GM23338 (cell line): Measurements from ENCODE around the gene WDR45B. TPM values are rescaled to one million over a fixed set of nuclear protein-coding genes. Genes with fewer than 3 reads are reported as not detected.

Experiments used
- ATAC-seq: fragments of 200-7000 bp; cut with Tn5 transposase; 3 replicates; pipeline ENCODE4 v1.9.1; 2020
- DNase-seq: peaks from one replicate; pipeline ENCODE4 v3.0.0-alpha.2; 2015; ENCODE audit warnings: low spot score
- H2AFZ ChIP-seq: fragments of 200-600 bp; sonication (generic); 2 replicates; pipeline ENCODE4 v1.8.0; 2016; ENCODE audit warnings: antibody characterized with exemption, mild to moderate bottlenecking, moderate library complexity
- H3F3A ChIP-seq: fragments of 200-600 bp; sonication (generic); replicated peaks from 2 replicates; pipeline ENCODE4 v1.8.0; 2017; ENCODE audit warnings: antibody characterized with exemption, mixed run types, low read depth
- H3K27ac ChIP-seq: fragments of 200-600 bp; sonication (generic); 2 replicates; pipeline ENCODE4 v1.6.1; 2016; ENCODE audit warnings: low read depth
- H3K27me3 ChIP-seq: fragments of 200-600 bp; sonication (generic); 2 replicates; pipeline ENCODE4 v1.8.0; 2016; ENCODE audit warnings: mild to moderate bottlenecking, mixed run types, moderate library complexity; ENCODE audit not compliant: insufficient read depth
- H3K36me3 ChIP-seq: fragments of 200-600 bp; sonication (generic); 2 replicates; pipeline ENCODE4 v1.8.0; 2016; ENCODE audit warnings: mild to moderate bottlenecking; ENCODE audit not compliant: insufficient read depth
- H3K4me1 ChIP-seq: fragments of 200-600 bp; sonication (generic); 2 replicates; pipeline ENCODE4 v1.8.0; 2016; ENCODE audit warnings: mild to moderate bottlenecking, moderate library complexity; ENCODE audit not compliant: insufficient read depth
- H3K4me2 ChIP-seq: fragments of 200-600 bp; sonication (generic); 2 replicates; pipeline ENCODE4 v1.7.1; 2017; ENCODE audit warnings: mixed run types
- H3K4me3 ChIP-seq: fragments of 200-600 bp; sonication (generic); 2 replicates; pipeline ENCODE4 v1.6.1; 2016; ENCODE audit warnings: mixed run types
- H3K79me2 ChIP-seq: fragments of 200-600 bp; sonication (generic); replicated peaks from 2 replicates; pipeline ENCODE4 v1.8.0; 2017; ENCODE audit warnings: mild to moderate bottlenecking; ENCODE audit not compliant: insufficient read depth
- H3K9me2 ChIP-seq: fragments of 200-600 bp; sonication (generic); 2 replicates; pipeline ENCODE4 v1.8.0; 2017; ENCODE audit not compliant: insufficient read depth
- H4K20me1 ChIP-seq: fragments of 200-600 bp; sonication (generic); replicated peaks from 2 replicates; pipeline ENCODE4 v1.8.0; 2017; ENCODE audit warnings: mild to moderate bottlenecking; ENCODE audit not compliant: insufficient read depth
- H3K27ac Mint-ChIP-seq: 2 replicates; pipeline ENCODE4 v1.8.0; 2020; ENCODE audit warnings: inconsistent platforms, mild to moderate bottlenecking, moderate library complexity, mixed read lengths
- H3K27me3 Mint-ChIP-seq: 3 replicates; pipeline ENCODE4 v1.8.0; 2022; ENCODE audit warnings: low read depth, mild to moderate bottlenecking, moderate library complexity, mixed read lengths, inconsistent platforms; ENCODE audit not compliant: insufficient read depth, poor library complexity
- H3K36me3 Mint-ChIP-seq: 3 replicates; pipeline ENCODE4 v1.8.0; 2021; ENCODE audit warnings: low read depth, mild to moderate bottlenecking, inconsistent platforms, moderate library complexity, mixed read lengths
- H3K4me1 Mint-ChIP-seq: 3 replicates; pipeline ENCODE4 v1.8.0; 2020; ENCODE audit warnings: mild to moderate bottlenecking, inconsistent platforms, mixed read lengths
- H3K4me3 Mint-ChIP-seq: 3 replicates; pipeline ENCODE4 v1.8.0; 2021; ENCODE audit warnings: moderate library complexity, mild to moderate bottlenecking, inconsistent platforms, mixed read lengths
- H3K9me3 Mint-ChIP-seq: 3 replicates; pipeline ENCODE4 v1.8.0; 2020; ENCODE audit warnings: moderate library complexity, mild to moderate bottlenecking, inconsistent platforms, mixed read lengths
- CREB1 ChIP-seq: fragments of 250-450 bp; sonication (Bioruptor Pico); IDR thresholded peaks from 2 replicates; pipeline ENCODE4 v1.5.0; 2020; ENCODE audit warnings: low read depth, mild to moderate bottlenecking, moderate library complexity
- EZH2 ChIP-seq: fragments of 200-600 bp; sonication (generic); IDR thresholded peaks from one replicate; pipeline ENCODE4 v1.8.0; 2017; ENCODE audit warnings: antibody characterized with exemption, mild to moderate bottlenecking, low read depth; ENCODE audit not compliant: unreplicated experiment
- EZH2phosphoT487 ChIP-seq: fragments of 200-600 bp; sonication (generic); IDR thresholded peaks from one replicate; pipeline ENCODE4 v1.8.1; 2018; ENCODE audit warnings: antibody characterized with exemption; ENCODE audit not compliant: unreplicated experiment
- JUNB ChIP-seq: IDR thresholded peaks from one replicate; pipeline ENCODE4 v1.6.1; 2016; ENCODE audit warnings: antibody characterized with exemption; ENCODE audit not compliant: unreplicated experiment
- NANOG ChIP-seq: IDR thresholded peaks from 2 replicates; pipeline ENCODE4 v1.6.1; 2016; ENCODE audit warnings: antibody characterized with exemption, borderline replicate concordance
- POLR2AphosphoS5 ChIP-seq: IDR thresholded peaks from 2 replicates; pipeline ENCODE4 v1.6.1; 2016; ENCODE audit warnings: antibody characterized with exemption, low read depth
- STAT1 ChIP-seq: IDR thresholded peaks from one replicate; pipeline ENCODE4 v1.6.1; 2016; ENCODE audit warnings: antibody characterized with exemption; ENCODE audit not compliant: unreplicated experiment
- ZNF114 ChIP-seq: fragments of 250-450 bp; sonication (Bioruptor Pico); IDR thresholded peaks from 2 replicates; pipeline ENCODE4 v1.5.0; 2020; ENCODE audit warnings: mild to moderate bottlenecking, moderate library complexity
- ZNF331 ChIP-seq: fragments of 250-450 bp; sonication (Bioruptor Pico); IDR thresholded peaks from 2 replicates; pipeline ENCODE4 v1.5.0; 2020; ENCODE audit warnings: low read depth, mild to moderate bottlenecking, moderate library complexity
- polyA plus RNA-seq: library from polyadenylated mRNA; unstranded; fragments of >200 nt; fragmentation: Nextera tagmentation; extraction: Ambion mirVana; gene quantifications from 2 replicates; pipeline ENCODE4 v1.2.1, GENCODE V29; 2016
- total RNA-seq: library from RNA; depleted of rRNA; stranded (reverse); fragments of >200 nt; shearing (Covaris generic); gene quantifications from 2 replicates; pipeline ENCODE4 v1.2.3, GENCODE V29; 2014
- TF ChIP-seq, protein P1 (sequence below): IDR thresholded peaks from 2 replicates; pipeline ENCODE4 v1.6.1; 2016; ENCODE audit warnings: antibody characterized with exemption
- TF ChIP-seq, protein P2 (sequence below): IDR thresholded peaks from one replicate; pipeline ENCODE4 v1.6.1; 2018; ENCODE audit warnings: antibody characterized with exemption; ENCODE audit not compliant: unreplicated experiment
- TF ChIP-seq, protein P3 (sequence below), 2 experiments: fragments of 200-600 bp in 1 of 2; sonication (generic) in 1 of 2; conservative IDR thresholded peaks; 2 replicates each; pipeline versions ENCODE4 v1.5.1 to v1.6.1; 2016 to 2017; ENCODE audit warnings: antibody characterized with exemption in 2 of 2, low read depth in 2 of 2, mild to moderate bottlenecking in 2 of 2, moderate library complexity in 1 of 2

The WDR45B gene
- total and polyA plus RNA-seq, 2 experiments from 2014 or later, result 69.4 to 96.4 TPM

DNA sequence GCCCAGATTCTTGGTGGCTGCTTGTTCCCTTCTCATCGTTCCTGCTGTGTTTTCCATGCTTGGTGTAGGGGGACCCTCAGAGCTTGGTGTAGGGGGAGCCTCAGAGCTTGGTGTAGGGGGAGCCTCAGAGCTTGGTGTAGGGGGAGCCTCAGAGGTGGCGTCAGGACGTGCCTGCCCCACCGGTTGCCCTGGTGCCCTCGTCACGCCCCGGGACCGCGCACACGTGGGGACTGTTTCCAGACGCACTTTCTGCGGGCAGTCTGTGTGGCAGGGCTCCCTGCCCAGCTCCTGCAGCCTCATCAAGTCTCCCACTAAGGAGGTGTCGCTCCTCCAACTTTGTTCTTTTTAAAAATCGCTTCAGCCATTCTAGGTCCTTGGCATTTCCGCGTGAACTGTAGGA, 51.9 kb downstream of the WDR45B start (continued):
- no peak for TF ChIP-seq ZNF331
- TF ChIP-seq ZNF114 (CRISPR knock-in tag), result no peak
- no peak for TF ChIP-seq NANOG
- no peak for TF ChIP-seq STAT1
- TF ChIP-seq, protein P1, sequence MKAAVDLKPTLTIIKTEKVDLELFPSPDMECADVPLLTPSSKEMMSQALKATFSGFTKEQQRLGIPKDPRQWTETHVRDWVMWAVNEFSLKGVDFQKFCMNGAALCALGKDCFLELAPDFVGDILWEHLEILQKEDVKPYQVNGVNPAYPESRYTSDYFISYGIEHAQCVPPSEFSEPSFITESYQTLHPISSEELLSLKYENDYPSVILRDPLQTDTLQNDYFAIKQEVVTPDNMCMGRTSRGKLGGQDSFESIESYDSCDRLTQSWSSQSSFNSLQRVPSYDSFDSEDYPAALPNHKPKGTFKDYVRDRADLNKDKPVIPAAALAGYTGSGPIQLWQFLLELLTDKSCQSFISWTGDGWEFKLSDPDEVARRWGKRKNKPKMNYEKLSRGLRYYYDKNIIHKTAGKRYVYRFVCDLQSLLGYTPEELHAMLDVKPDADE, result no peak
- no peak for TF ChIP-seq EZH2phosphoT487
- TF ChIP-seq JUNB, result no peak
- no peak for TF ChIP-seq EZH2
- no peak for TF ChIP-seq POLR2AphosphoS5
- TF ChIP-seq, protein P2, sequence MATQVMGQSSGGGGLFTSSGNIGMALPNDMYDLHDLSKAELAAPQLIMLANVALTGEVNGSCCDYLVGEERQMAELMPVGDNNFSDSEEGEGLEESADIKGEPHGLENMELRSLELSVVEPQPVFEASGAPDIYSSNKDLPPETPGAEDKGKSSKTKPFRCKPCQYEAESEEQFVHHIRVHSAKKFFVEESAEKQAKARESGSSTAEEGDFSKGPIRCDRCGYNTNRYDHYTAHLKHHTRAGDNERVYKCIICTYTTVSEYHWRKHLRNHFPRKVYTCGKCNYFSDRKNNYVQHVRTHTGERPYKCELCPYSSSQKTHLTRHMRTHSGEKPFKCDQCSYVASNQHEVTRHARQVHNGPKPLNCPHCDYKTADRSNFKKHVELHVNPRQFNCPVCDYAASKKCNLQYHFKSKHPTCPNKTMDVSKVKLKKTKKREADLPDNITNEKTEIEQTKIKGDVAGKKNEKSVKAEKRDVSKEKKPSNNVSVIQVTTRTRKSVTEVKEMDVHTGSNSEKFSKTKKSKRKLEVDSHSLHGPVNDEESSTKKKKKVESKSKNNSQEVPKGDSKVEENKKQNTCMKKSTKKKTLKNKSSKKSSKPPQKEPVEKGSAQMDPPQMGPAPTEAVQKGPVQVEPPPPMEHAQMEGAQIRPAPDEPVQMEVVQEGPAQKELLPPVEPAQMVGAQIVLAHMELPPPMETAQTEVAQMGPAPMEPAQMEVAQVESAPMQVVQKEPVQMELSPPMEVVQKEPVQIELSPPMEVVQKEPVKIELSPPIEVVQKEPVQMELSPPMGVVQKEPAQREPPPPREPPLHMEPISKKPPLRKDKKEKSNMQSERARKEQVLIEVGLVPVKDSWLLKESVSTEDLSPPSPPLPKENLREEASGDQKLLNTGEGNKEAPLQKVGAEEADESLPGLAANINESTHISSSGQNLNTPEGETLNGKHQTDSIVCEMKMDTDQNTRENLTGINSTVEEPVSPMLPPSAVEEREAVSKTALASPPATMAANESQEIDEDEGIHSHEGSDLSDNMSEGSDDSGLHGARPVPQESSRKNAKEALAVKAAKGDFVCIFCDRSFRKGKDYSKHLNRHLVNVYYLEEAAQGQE, result no peak
- TF ChIP-seq, protein P3, sequence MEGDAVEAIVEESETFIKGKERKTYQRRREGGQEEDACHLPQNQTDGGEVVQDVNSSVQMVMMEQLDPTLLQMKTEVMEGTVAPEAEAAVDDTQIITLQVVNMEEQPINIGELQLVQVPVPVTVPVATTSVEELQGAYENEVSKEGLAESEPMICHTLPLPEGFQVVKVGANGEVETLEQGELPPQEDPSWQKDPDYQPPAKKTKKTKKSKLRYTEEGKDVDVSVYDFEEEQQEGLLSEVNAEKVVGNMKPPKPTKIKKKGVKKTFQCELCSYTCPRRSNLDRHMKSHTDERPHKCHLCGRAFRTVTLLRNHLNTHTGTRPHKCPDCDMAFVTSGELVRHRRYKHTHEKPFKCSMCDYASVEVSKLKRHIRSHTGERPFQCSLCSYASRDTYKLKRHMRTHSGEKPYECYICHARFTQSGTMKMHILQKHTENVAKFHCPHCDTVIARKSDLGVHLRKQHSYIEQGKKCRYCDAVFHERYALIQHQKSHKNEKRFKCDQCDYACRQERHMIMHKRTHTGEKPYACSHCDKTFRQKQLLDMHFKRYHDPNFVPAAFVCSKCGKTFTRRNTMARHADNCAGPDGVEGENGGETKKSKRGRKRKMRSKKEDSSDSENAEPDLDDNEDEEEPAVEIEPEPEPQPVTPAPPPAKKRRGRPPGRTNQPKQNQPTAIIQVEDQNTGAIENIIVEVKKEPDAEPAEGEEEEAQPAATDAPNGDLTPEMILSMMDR (conservative IDR thresholded peaks at IDR 0.05; ENCODE audit: low read depth in 2 of 2), result no peak
- TF ChIP-seq CREB1 (CRISPR knock-in tag), result no peak

DNA sequence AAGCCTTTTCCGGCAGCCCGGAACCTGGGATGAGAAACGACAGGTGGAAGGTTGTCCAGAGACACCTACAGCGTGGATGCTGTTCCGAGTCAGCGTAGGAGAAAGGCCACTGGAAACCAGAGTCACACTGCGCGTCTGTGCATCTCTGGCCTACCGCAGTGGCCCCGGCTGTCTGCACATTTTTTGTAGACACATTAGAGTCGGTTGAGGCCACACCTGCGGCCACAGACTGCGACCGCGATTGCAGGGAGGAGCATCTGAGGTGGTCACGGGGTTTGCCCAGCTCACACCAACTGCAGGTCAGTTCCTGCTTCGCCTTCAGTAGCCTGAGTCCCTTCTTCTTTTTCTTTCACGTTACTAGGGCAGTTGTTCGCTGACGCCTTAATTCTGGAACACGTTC, 52.4 kb downstream of the WDR45B start:
- Histone ChIP-seq H2AFZ (no peak overlapping the region), H3K27me3 (no peaks in the 10 kb centered on the region), H3K27ac (no peak overlapping the region), H3K9me2 (no peaks in the 10 kb centered on the region), H3F3A (peaks cover 15% of the 10 kb centered on the region), H3K4me2 (no peak overlapping the region), H4K20me1 (peaks cover 6% of the 10 kb centered on the region; the same call in 1 of the 2 replicates), H3K4me1 (no peaks in the 10 kb centered on the region), H3K36me3 (peaks cover 16% of the 10 kb centered on the region; the same call in 1 of the 2 replicates), H3K4me3 (no peak overlapping the region), H3K79me2 (peaks cover 29% of the 10 kb centered on the region)
- Mint-ChIP-seq H3K27ac (no peak overlapping the region), H3K4me1 (peaks cover 12% of the 10 kb centered on the region), H3K27me3 (peaks cover 12% of the 10 kb centered on the region), H3K9me3 (no peaks in the 10 kb centered on the region; the same call in 2 of the 3 replicates), H3K36me3 (peaks cover 53% of the 10 kb centered on the region), H3K4me3 (no peak overlapping the region)
- DNase-seq (no peak), ATAC-seq (no peak)
- TF ChIP-seq, protein P2, result no peak
- no peak for TF ChIP-seq JUNB
